Chondrocyte (in vitro differentiated cells): Measurements from ENCODE around the gene SMOC2. TPM values are rescaled to one million over a fixed set of nuclear protein-coding genes. Genes with fewer than 3 reads are reported as not detected.

Experiments
- DNase-seq: peaks from one replicate; pipeline ENCODE4 v3.0.0; 2021; ENCODE audit warnings: mixed read lengths, low spot score
- H3K27ac Mint-ChIP-seq: one replicate; pipeline ENCODE4 v1.8.0; 2021; ENCODE audit warnings: mild to moderate bottlenecking, moderate library complexity, mixed read lengths; ENCODE audit not compliant: unreplicated experiment
- H3K27me3 Mint-ChIP-seq: 2 replicates; pipeline ENCODE4 v1.8.0; 2021; ENCODE audit warnings: low read depth, mixed read lengths
- H3K36me3 Mint-ChIP-seq: 2 replicates; pipeline ENCODE4 v1.8.0; 2021; ENCODE audit warnings: low read depth, mixed read lengths
- H3K4me1 Mint-ChIP-seq: 2 replicates; pipeline ENCODE4 v1.8.0; 2021; ENCODE audit warnings: low read depth, mild to moderate bottlenecking, mixed read lengths
- H3K4me3 Mint-ChIP-seq: one replicate; pipeline ENCODE4 v1.8.0; 2021; ENCODE audit warnings: mild to moderate bottlenecking, moderate library complexity, mixed read lengths; ENCODE audit not compliant: unreplicated experiment
- H3K9me3 Mint-ChIP-seq: 2 replicates; pipeline ENCODE4 v1.8.0; 2021; ENCODE audit warnings: low read depth, mixed read lengths
- CTCF ChIP-seq: fragments of 200-600 bp; sonication (generic); IDR thresholded peaks from 2 replicates; pipeline ENCODE4 v1.5.0; 2021; ENCODE audit warnings: antibody characterized with exemption, mild to moderate bottlenecking, moderate library complexity
- total RNA-seq: library from RNA; stranded (reverse); gene quantifications from 3 replicates; pipeline ENCODE4 v1.2.1, GENCODE V29; 2021

The SMOC2 gene
- total RNA-seq, 1 donor from 2014 or later = 148 TPM

GRCh38 chr6:168619560-168620314 is 178.8 kb downstream of the SMOC2 start:
- Mint-ChIP-seq H3K36me3 (peaks cover 21% of the 10 kb centered on the region), H3K4me1 (peaks cover 33% of the 10 kb centered on the region), H3K27me3 (no peaks in the 10 kb centered on the region), H3K4me3 (no peak overlapping the region), H3K9me3 (no peaks in the 10 kb centered on the region), H3K27ac (no peak overlapping the region)
- no peak for DNase-seq
- no peak for TF ChIP-seq CTCF

GRCh38 chr6:168620578-168620977 is 179.6 kb downstream of the SMOC2 start:
- H3K4me1 Mint-ChIP-seq = peaks cover 33% of the 10 kb centered on the region

GRCh38 chr6:168623736-168624135 is 182.8 kb downstream of the SMOC2 start:
- H3K9me3 Mint-ChIP-seq = no peaks in the 10 kb centered on the region
- peaks cover 14% of the 10 kb centered on the region for H3K36me3 Mint-ChIP-seq
- no peaks in the 10 kb centered on the region for H3K27me3 Mint-ChIP-seq
- no peak overlapping the region for H3K27ac Mint-ChIP-seq
- TF ChIP-seq CTCF = no peak
- peaks cover 9% of the 10 kb centered on the region for H3K4me1 Mint-ChIP-seq
- H3K4me3 Mint-ChIP-seq = no peak overlapping the region
- DNase-seq = no peak

More at GRCh38 chr6:168620578-168620977, 179.6 kb downstream of the SMOC2 start:
- DNase-seq = no peak
- peaks cover 19% of the 10 kb centered on the region for H3K36me3 Mint-ChIP-seq
- no peaks in the 10 kb centered on the region for H3K9me3 Mint-ChIP-seq
- H3K27ac Mint-ChIP-seq = no peak overlapping the region
- H3K27me3 Mint-ChIP-seq = no peaks in the 10 kb centered on the region
- no peak for TF ChIP-seq CTCF
- no peak overlapping the region for H3K4me3 Mint-ChIP-seq

GRCh38 chr6:168624540-168624939 is 183.6 kb downstream of the SMOC2 start:
- Mint-ChIP-seq H3K4me1 (peaks cover 3% of the 10 kb centered on the region), H3K4me3 (no peak overlapping the region), H3K9me3 (no peaks in the 10 kb centered on the region), H3K27ac (no peak overlapping the region), H3K36me3 (peaks cover 14% of the 10 kb centered on the region), H3K27me3 (no peaks in the 10 kb centered on the region)
- TF ChIP-seq CTCF = no peak
- no peak for DNase-seq

- DNase-seq = no peak
- Mint-ChIP-seq H3K36me3 (peaks cover 14% of the 10 kb centered on the region), H3K4me3 (no peak overlapping the region), H3K4me1 (no peaks in the 10 kb centered on the region), H3K27me3 (no peaks in the 10 kb centered on the region), H3K27ac (no peak overlapping the region), H3K9me3 (no peaks in the 10 kb centered on the region)
- TF ChIP-seq CTCF = no peak
These were observed 184.0 kb downstream of the SMOC2 start for GRCh38 chr6:168624948-168625347.
